ENCODE results near the gene DLG2.

The DLG2 gene

GRCh38 chr11:84608837-84609196 is 1018.3 kb downstream of the DLG2 start:
- no peak for DNase-seq

- DNase-seq: no peak
Observed at GRCh38 chr11:84607975-84608836, 1018.9 kb downstream of the DLG2 start.

GRCh38 chr11:84594602-84595001 is 1032.5 kb downstream of the DLG2 start:
- no peak for DNase-seq

- no peak for DNase-seq
Observed at GRCh38 chr11:84590106-84590505, 1037.0 kb downstream of the DLG2 start.

- DNase-seq: no peak
Observed at GRCh38 chr11:84588131-84588829, 1038.9 kb downstream of the DLG2 start.

GRCh38 chr11:84583106-84583505 is 1044.0 kb downstream of the DLG2 start:
- DNase-seq: no peak

GRCh38 chr11:84581083-84581482 is 1046.1 kb downstream of the DLG2 start:
- no peak for DNase-seq

- no peak for DNase-seq
Observed at GRCh38 chr11:84580428-84580827, 1046.7 kb downstream of the DLG2 start.

GRCh38 chr11:84573868-84574267 is 1053.3 kb downstream of the DLG2 start:
- no peak for DNase-seq

GRCh38 chr11:84566671-84567070 is 1060.5 kb downstream of the DLG2 start:
- DNase-seq: no peak

GRCh38 chr11:84564867-84565184 is 1062.3 kb downstream of the DLG2 start:
- DNase-seq: no peak

GRCh38 chr11:84564180-84564866 is 1062.8 kb downstream of the DLG2 start:
- DNase-seq: peak; percentile 5

GRCh38 chr11:84563356-84563755 is 1063.8 kb downstream of the DLG2 start:
- DNase-seq: no peak

- no peak for DNase-seq
Observed at GRCh38 chr11:84560206-84560605, 1066.9 kb downstream of the DLG2 start.

- no peak for DNase-seq
Observed at GRCh38 chr11:84558085-84558905, 1068.8 kb downstream of the DLG2 start.

- DNase-seq: no peak
Observed at GRCh38 chr11:84552791-84553190, 1074.4 kb downstream of the DLG2 start.

GRCh38 chr11:84549217-84549616 is 1077.9 kb downstream of the DLG2 start:
- DNase-seq: no peak

GRCh38 chr11:84544566-84544965 is 1082.6 kb downstream of the DLG2 start:
- no peak for DNase-seq

- no peak for DNase-seq
Observed at GRCh38 chr11:84543367-84544159, 1083.6 kb downstream of the DLG2 start.

- DNase-seq: no peak
Observed at GRCh38 chr11:84541731-84542340, 1085.3 kb downstream of the DLG2 start.

- no peak for DNase-seq
Observed at GRCh38 chr11:84536456-84536855, 1090.7 kb downstream of the DLG2 start.

- no peak for DNase-seq
Observed at GRCh38 chr11:84532364-84532763, 1094.8 kb downstream of the DLG2 start.
